LoVo (cell line): Measurements from ENCODE around the gene TBC1D13.
"Not testable (repeated sequence)": the region's sequence is repeated elsewhere in the genome, so short reads cannot be mapped to it uniquely, and the experiment has no call there.

Experiments
- DNase-seq: peaks from one replicate; pipeline ENCODE4 v3.0.0-alpha.2; 2016; ENCODE audit warnings: low spot score

TBC1D13 gene

GRCh38 chr9:128821584-128822406 is 34.7 kb downstream of the TBC1D13 start:
- no peak for DNase-seq

GRCh38 chr9:128822407-128823042 is 35.5 kb downstream of the TBC1D13 start:
- no peak for DNase-seq

- DNase-seq = no peak
Measured at GRCh38 chr9:128823362-128823902, 36.4 kb downstream of the TBC1D13 start.

GRCh38 chr9:128823903-128824406 is 36.9 kb downstream of the TBC1D13 start:
- no peak for DNase-seq

- DNase-seq = no peak
Measured at GRCh38 chr9:128824911-128825310, 37.9 kb downstream of the TBC1D13 start.

GRCh38 chr9:128825923-128826700 is 39.1 kb downstream of the TBC1D13 start:
- no peak for DNase-seq

GRCh38 chr9:128828267-128828666 is 41.2 kb downstream of the TBC1D13 start:
- DNase-seq = no peak

GRCh38 chr9:128828719-128829452 is 41.8 kb downstream of the TBC1D13 start:
- no peak for DNase-seq

- DNase-seq = peak; percentile 95
Measured at GRCh38 chr9:128829477-128830251, 42.6 kb downstream of the TBC1D13 start, which contains the start of gene SPOUT1. SPOUT1 (minus strand) TSS chr9:128829794; CDS start chr9:128829780, 14 bp downstream.

GRCh38 chr9:128833696-128834095 is 46.6 kb downstream of the TBC1D13 start:
- DNase-seq = no peak

- no peak for DNase-seq
Measured at GRCh38 chr9:128835246-128836210, 48.5 kb downstream of the TBC1D13 start.

GRCh38 chr9:128836509-128837145 is 49.6 kb downstream of the TBC1D13 start:
- no peak for DNase-seq

- DNase-seq = no peak
Measured at GRCh38 chr9:128838338-128838737, 51.3 kb downstream of the TBC1D13 start.

GRCh38 chr9:128840524-128840923 is 53.5 kb downstream of the TBC1D13 start:
- DNase-seq = no peak

- no peak for DNase-seq
Measured at GRCh38 chr9:128841694-128842492, 54.8 kb downstream of the TBC1D13 start.

- not testable (repeated sequence) for DNase-seq
Measured at GRCh38 chr9:128843171-128843570, 56.1 kb downstream of the TBC1D13 start.

- no peak for DNase-seq
Measured at GRCh38 chr9:128845186-128845931, 58.3 kb downstream of the TBC1D13 start.
